ENCODE measurements around the gene PLS1. TPM values are rescaled to one million over a fixed set of nuclear protein-coding genes. Genes with fewer than 3 reads are reported as not detected.

The PLS1 gene
- total RNA-seq, 1 donor from 2014 or later: 22.5 TPM

- Histone ChIP-seq H3K79me2 (ENCODE audit: low read depth) (no peaks in the 10 kb centered on the region), H2AFZ (replicated peaks) (no peak overlapping the region), H3K4me3 (no peak overlapping the region), H3F3A (ENCODE audit: low read depth) (no peaks in the 10 kb centered on the region), H3K4me1 (no peaks in the 10 kb centered on the region), H4K20me1 (ENCODE audit: low read depth) (no peaks in the 10 kb centered on the region), H3K27me3 (no peaks in the 10 kb centered on the region), H3K36me3 (no peaks in the 10 kb centered on the region), H3K9ac (no peak overlapping the region), H3K4me2 (no peak overlapping the region), H3K27ac (no peak overlapping the region), H3K9me3 (ENCODE audit: low read depth) (no peaks in the 10 kb centered on the region)
- H3K27ac Mint-ChIP-seq: no peak overlapping the region
- no peaks in the 10 kb centered on the region for H3K27me3 Mint-ChIP-seq (ENCODE audit: insufficient read depth, low read depth)
- no peaks in the 10 kb centered on the region for H3K4me1 Mint-ChIP-seq
- H3K36me3 Mint-ChIP-seq: no peaks in the 10 kb centered on the region
- no peak overlapping the region for H3K4me3 Mint-ChIP-seq
- H3K9me3 Mint-ChIP-seq: no peaks in the 10 kb centered on the region
- DNase-seq (ENCODE audit: low spot score): no peak
- TF ChIP-seq, protein P1, sequence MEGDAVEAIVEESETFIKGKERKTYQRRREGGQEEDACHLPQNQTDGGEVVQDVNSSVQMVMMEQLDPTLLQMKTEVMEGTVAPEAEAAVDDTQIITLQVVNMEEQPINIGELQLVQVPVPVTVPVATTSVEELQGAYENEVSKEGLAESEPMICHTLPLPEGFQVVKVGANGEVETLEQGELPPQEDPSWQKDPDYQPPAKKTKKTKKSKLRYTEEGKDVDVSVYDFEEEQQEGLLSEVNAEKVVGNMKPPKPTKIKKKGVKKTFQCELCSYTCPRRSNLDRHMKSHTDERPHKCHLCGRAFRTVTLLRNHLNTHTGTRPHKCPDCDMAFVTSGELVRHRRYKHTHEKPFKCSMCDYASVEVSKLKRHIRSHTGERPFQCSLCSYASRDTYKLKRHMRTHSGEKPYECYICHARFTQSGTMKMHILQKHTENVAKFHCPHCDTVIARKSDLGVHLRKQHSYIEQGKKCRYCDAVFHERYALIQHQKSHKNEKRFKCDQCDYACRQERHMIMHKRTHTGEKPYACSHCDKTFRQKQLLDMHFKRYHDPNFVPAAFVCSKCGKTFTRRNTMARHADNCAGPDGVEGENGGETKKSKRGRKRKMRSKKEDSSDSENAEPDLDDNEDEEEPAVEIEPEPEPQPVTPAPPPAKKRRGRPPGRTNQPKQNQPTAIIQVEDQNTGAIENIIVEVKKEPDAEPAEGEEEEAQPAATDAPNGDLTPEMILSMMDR (IDR thresholded peaks at IDR 0.05): no peak
- TF ChIP-seq EZH2phosphoT487 (IDR thresholded peaks at IDR 0.05) (no peak), EZH2 (IDR thresholded peaks at IDR 0.05) (no peak)
Measured at GRCh38 chr3:142611206-142611605, 15.0 kb downstream of the PLS1 start.

DNA sequence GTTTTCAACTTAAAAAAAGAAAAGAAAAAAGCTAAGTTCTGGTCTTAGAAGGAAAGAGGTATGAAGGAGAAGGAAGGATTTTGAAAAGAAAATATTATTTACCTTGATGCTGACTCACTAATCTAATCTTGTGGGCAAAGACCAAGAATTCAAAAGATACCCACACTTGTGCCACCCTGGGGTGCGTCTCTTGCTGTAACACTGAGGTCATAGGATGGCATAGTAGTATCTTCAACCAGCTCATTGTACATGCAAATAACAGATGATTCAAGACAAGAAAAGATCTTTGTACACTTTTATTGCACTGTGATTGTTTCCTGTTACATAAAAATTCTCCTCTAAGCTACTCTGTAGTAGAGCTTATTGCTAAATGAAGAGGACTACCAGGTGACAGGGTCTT lies 17.3 kb downstream of the PLS1 start:
- Mint-ChIP-seq H3K36me3 (no peaks in the 10 kb centered on the region), H3K4me3 (no peak overlapping the region), H3K27me3 (ENCODE audit: insufficient read depth, low read depth) (no peaks in the 10 kb centered on the region), H3K27ac (no peak overlapping the region), H3K4me1 (no peaks in the 10 kb centered on the region), H3K9me3 (no peaks in the 10 kb centered on the region)
- H3K4me3 ChIP-seq: no peak overlapping the region
- no peak overlapping the region for H2AFZ ChIP-seq (replicated peaks)
- no peak for TF ChIP-seq EZH2 (IDR thresholded peaks at IDR 0.05)
- no peaks in the 10 kb centered on the region for H3K79me2 ChIP-seq (ENCODE audit: low read depth)
- H3F3A ChIP-seq (ENCODE audit: low read depth): no peaks in the 10 kb centered on the region
- H3K4me1 ChIP-seq: no peaks in the 10 kb centered on the region
- no peak overlapping the region for H3K4me2 ChIP-seq
- no peaks in the 10 kb centered on the region for H3K36me3 ChIP-seq
- no peaks in the 10 kb centered on the region for H4K20me1 ChIP-seq (ENCODE audit: low read depth)
- DNase-seq (ENCODE audit: low spot score): no peak
- no peaks in the 10 kb centered on the region for H3K9me3 ChIP-seq (ENCODE audit: low read depth)
- H3K27ac ChIP-seq: no peak overlapping the region
- H3K9ac ChIP-seq: no peak overlapping the region
- no peaks in the 10 kb centered on the region for H3K27me3 ChIP-seq

GRCh38 chr3:142614059-142614626 lies 17.9 kb downstream of the PLS1 start:
- Mint-ChIP-seq H3K4me3 (no peak overlapping the region), H3K4me1 (no peaks in the 10 kb centered on the region), H3K36me3 (no peaks in the 10 kb centered on the region), H3K9me3 (no peaks in the 10 kb centered on the region), H3K27ac (no peak overlapping the region), H3K27me3 (ENCODE audit: insufficient read depth, low read depth) (no peaks in the 10 kb centered on the region)
- no peak for DNase-seq (ENCODE audit: low spot score)
- Histone ChIP-seq H3K27ac (no peak overlapping the region), H2AFZ (replicated peaks) (no peak overlapping the region), H3K27me3 (no peaks in the 10 kb centered on the region), H3K9me3 (ENCODE audit: low read depth) (no peaks in the 10 kb centered on the region), H3K4me2 (no peak overlapping the region), H3F3A (ENCODE audit: low read depth) (no peaks in the 10 kb centered on the region), H3K79me2 (ENCODE audit: low read depth) (no peaks in the 10 kb centered on the region), H3K4me1 (no peaks in the 10 kb centered on the region), H4K20me1 (ENCODE audit: low read depth) (no peaks in the 10 kb centered on the region), H3K4me3 (no peak overlapping the region), H3K9ac (no peak overlapping the region), H3K36me3 (no peaks in the 10 kb centered on the region)
- TF ChIP-seq EZH2 (IDR thresholded peaks at IDR 0.05) (no peak), EZH2phosphoT487 (IDR thresholded peaks at IDR 0.05) (no peak)
- TF ChIP-seq, protein P1 (IDR thresholded peaks at IDR 0.05): no peak

DNA sequence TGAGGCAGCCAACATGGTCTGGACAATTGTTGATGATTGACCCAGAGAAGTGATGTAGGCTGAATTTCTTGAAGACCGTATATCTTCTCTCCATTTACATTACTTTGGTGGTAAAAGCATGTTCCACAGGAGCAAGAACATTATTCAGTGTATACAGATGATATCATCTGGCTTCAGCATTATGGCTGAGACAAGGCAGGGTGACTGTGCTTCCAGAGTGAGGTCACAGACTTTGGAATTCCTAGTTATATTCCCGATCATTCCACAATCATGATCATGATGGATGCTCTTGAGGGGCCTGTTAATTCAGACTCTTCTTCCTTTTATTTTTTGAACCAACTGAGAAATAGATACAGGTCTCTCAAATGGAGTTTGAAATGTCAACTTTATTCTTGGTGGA lies 19.0 kb downstream of the PLS1 start:
- H3K27ac ChIP-seq: no peak overlapping the region
- no peak for DNase-seq (ENCODE audit: low spot score)
- Mint-ChIP-seq H3K27me3 (ENCODE audit: insufficient read depth, low read depth) (no peaks in the 10 kb centered on the region), H3K36me3 (no peaks in the 10 kb centered on the region), H3K4me3 (no peak overlapping the region), H3K9me3 (no peaks in the 10 kb centered on the region), H3K4me1 (no peaks in the 10 kb centered on the region), H3K27ac (no peak overlapping the region)
- no peak overlapping the region for H3K4me2 ChIP-seq
- no peaks in the 10 kb centered on the region for H3K27me3 ChIP-seq
- no peaks in the 10 kb centered on the region for H4K20me1 ChIP-seq (ENCODE audit: low read depth)
- no peak for TF ChIP-seq EZH2phosphoT487 (IDR thresholded peaks at IDR 0.05)
- TF ChIP-seq, protein P1 (IDR thresholded peaks at IDR 0.05): no peak
- no peak for TF ChIP-seq EZH2 (IDR thresholded peaks at IDR 0.05)
- no peaks in the 10 kb centered on the region for H3K4me1 ChIP-seq
- H3F3A ChIP-seq (ENCODE audit: low read depth): no peaks in the 10 kb centered on the region
- no peak overlapping the region for H3K4me3 ChIP-seq
- no peaks in the 10 kb centered on the region for H3K36me3 ChIP-seq
- H2AFZ ChIP-seq (replicated peaks): no peak overlapping the region
- no peaks in the 10 kb centered on the region for H3K9me3 ChIP-seq (ENCODE audit: low read depth)
- H3K79me2 ChIP-seq (ENCODE audit: low read depth): no peaks in the 10 kb centered on the region
- no peak overlapping the region for H3K9ac ChIP-seq

All from neural progenitor cell (in vitro differentiated cells).